ENCODE measurements around the gene COQ3. TPM values are rescaled to one million over a fixed set of nuclear protein-coding genes. Genes with fewer than 3 reads are reported as not detected.

The COQ3 gene
- total and polyA plus RNA-seq, 3 experiments from 2014 or later = 7.9 to 20.7 (median 18.9) TPM

DNA sequence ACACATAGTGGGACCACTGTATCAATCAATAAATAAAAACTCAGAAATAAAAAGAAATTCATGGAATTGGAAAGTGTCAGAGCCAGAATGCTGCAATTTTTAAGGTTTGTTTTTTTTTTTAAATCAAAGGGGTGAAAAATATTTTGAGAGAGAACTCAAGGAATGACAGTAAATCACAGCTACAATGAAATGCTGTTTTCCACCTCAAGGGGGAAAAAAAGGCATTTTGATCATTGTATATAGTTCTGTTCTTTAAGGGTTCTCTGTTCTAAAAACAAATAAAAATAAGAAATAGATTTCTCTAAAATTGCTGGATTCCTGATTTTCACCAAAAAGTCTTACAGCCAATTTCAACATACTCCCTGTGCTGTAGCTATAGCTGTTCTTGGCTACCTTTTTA, 69.0 kb downstream of the COQ3 start:
- no peaks in the 10 kb centered on the region for H3K36me3 Mint-ChIP-seq
- ChIA-PET CTCF (no interaction called here), POLR2A (no interaction called here)
- no peak overlapping the region for H3K27ac ChIP-seq (ENCODE audit: low read depth, low read length)
- peaks cover 0 to under 1% (median 0%) of the 10 kb centered on the region in 3 donors for H3K4me1 Mint-ChIP-seq
- no peaks in the 10 kb centered on the region for H3K4me1 ChIP-seq (ENCODE audit: insufficient read depth, low read length)
- peaks cover 9 to 36% of the 10 kb centered on the region in 2 donors for H3K27me3 Mint-ChIP-seq
- H3K9me3 Mint-ChIP-seq = no peaks in the 10 kb centered on the region
- H3K9me3 ChIP-seq (ENCODE audit: low read length) = no peaks in the 10 kb centered on the region
- H3K4me3 ChIP-seq (ENCODE audit: low read length) = no peak overlapping the region
- H3K27me3 ChIP-seq (ENCODE audit: insufficient read depth, low read length, poor library complexity, severe bottlenecking) = peaks cover 6% of the 10 kb centered on the region
- DNase-seq = no peak
- no peak overlapping the region for H3K4me3 Mint-ChIP-seq
- no peaks in the 10 kb centered on the region for H3K36me3 ChIP-seq (ENCODE audit: insufficient read depth, low read length)
- H3K27ac Mint-ChIP-seq = no peak overlapping the region

Other genes with a start within 250 kb of the COQ3 start
- not detected for gene FAXC, start 44.5 kb downstream of the COQ3 start, total RNA-seq
- not detected for gene FAXC, start 44.5 kb downstream of the COQ3 start, polyA plus RNA-seq
- 100 to 1,000 TPM; 104 to 105 TPM for gene PNISR, start 31.1 kb upstream of the COQ3 start, total RNA-seq
- gene PNISR, start 31.1 kb upstream of the COQ3 start, polyA plus RNA-seq = 80.2 TPM
- 10 to 100 TPM; 14.1 to 15.8 TPM for gene USP45, start 121.2 kb upstream of the COQ3 start, total RNA-seq
- 4.1 TPM for gene USP45, start 121.2 kb upstream of the COQ3 start, polyA plus RNA-seq
- 10 to 100 TPM; 62.5 to 64.8 TPM for gene CCNC, start 174.5 kb upstream of the COQ3 start, total RNA-seq
- gene CCNC, start 174.5 kb upstream of the COQ3 start, polyA plus RNA-seq = 39.6 TPM
- under 1 TPM in 1 of 2 experiments, not detected in 1; 0.07 TPM for gene PRDM13, start 212.6 kb upstream of the COQ3 start, total RNA-seq
- 0.14 TPM for gene PRDM13, start 212.6 kb upstream of the COQ3 start, polyA plus RNA-seq

Measured in CD8-positive, alpha-beta memory T cell (primary cell).